Prostate gland (tissue), 2 donors: Measurements from ENCODE around the gene USP24. TPM values are rescaled to one million over a fixed set of nuclear protein-coding genes. Genes with fewer than 3 reads are reported as not detected.

Experiments used
- DNase-seq: peaks from one replicate; pipeline ENCODE4 v3.0.0-alpha.2; 2019; ENCODE audit warnings: low spot score
- H3K27ac ChIP-seq, 2 donors: fragments of 200-600 bp; sonication (generic); 2 replicates each; pipeline ENCODE4 v1.5.1; 2017 to 2019
- H3K27me3 ChIP-seq: fragments of 200-600 bp; sonication (generic); replicated peaks from 2 replicates; pipeline ENCODE4 v1.5.1; 2019; ENCODE audit not compliant: insufficient read depth
- H3K36me3 ChIP-seq, 2 donors: fragments of 200-600 bp; sonication (generic); 1 replicate in 1 of 2; 2 replicates in 1 of 2; pipeline versions ENCODE4 v1.5.1 to v1.8.1; 2017 to 2019
- H3K4me1 ChIP-seq: fragments of 200-600 bp; sonication (generic); replicated peaks from 2 replicates; pipeline ENCODE4 v1.5.1; 2019
- H3K4me3 ChIP-seq, 2 donors: fragments of 200-600 bp; sonication (generic); 2 replicates each; pipeline ENCODE4 v1.5.1; 2017 to 2019
- H3K9me3 ChIP-seq: fragments of 200-600 bp; sonication (generic); 2 replicates; pipeline ENCODE4 v1.5.1; 2017
- CTCF ChIP-seq, 4 experiments: fragments of 200-600 bp in 2 of 4; fragments of 450-650 bp in 2 of 4; sonication (generic) in 2 of 4; IDR thresholded peaks; 1 replicate in 3 of 4; 2 replicates in 1 of 4; pipeline ENCODE4 v1.5.1; 2016 to 2019; ENCODE audit warnings: antibody characterized with exemption in 4 of 4, mild to moderate bottlenecking in 2 of 4, moderate library complexity in 2 of 4
- POLR2A ChIP-seq: fragments of 450-650 bp; IDR thresholded peaks from one replicate; pipeline ENCODE4 v1.6.1; 2016; ENCODE audit warnings: antibody characterized with exemption, mild to moderate bottlenecking
- POLR2AphosphoS5 ChIP-seq: sonication (generic); formaldehyde crosslinking; IDR thresholded peaks from one replicate; pipeline ENCODE4 v1.6.1; 2017; ENCODE audit warnings: antibody characterized with exemption
- WGBS: methylation state at CpG from one replicate; pipeline ENCODE4 v1.1.5; 2018; 5-methylcytosine and 5-hydroxymethylcytosine counted together
- intact Hi-C: fragments of 100-400 bp; cut with DNase I; formaldehyde crosslinking; loops from one replicate; pipeline ENCODE4 v1.14.2; 2022
- total RNA-seq, 2 donors: library from RNA; depleted of rRNA; stranded (reverse); fragments of >200 nt; gene quantifications; one replicate each; pipeline ENCODE4 v1.1.0, GENCODE V29; 2016

Gene USP24
- total RNA-seq, 2 donors from 2014 or later, result 29.7 to 44.6 TPM

DNA sequence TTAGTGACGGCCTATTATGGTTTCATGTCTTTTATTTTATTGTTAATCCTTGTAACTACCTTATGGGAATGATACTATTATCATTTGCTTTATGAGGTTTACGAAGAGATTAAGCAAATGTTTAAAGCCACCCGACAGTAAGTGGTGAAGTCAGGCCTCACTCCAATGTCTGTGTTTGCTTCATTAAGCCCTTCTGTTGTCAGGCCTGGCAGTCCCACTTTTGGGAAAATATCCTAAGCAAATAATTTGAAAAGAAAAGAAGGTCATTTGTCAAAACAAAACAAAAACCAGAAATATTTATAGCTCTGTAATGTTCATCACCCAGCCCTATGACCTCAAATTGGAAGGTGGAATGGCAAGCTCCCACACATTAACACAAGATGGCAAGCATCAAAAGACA lies 40.7 kb upstream of the USP24 start:
- Histone ChIP-seq H3K36me3 (no peaks in the 10 kb centered on the region), H3K9me3 (no peaks in the 10 kb centered on the region), H3K27ac (no peak overlapping the region), H3K27me3 (no peaks in the 10 kb centered on the region), H3K4me1 (no peaks in the 10 kb centered on the region), H3K4me3 (no peak overlapping the region)
- no peak for TF ChIP-seq POLR2A
- WGBS, result 25% methylated on average over 3 of the region's 3 CpGs
- intact Hi-C loops, result no loop called here
- DNase-seq, result no peak

DNA sequence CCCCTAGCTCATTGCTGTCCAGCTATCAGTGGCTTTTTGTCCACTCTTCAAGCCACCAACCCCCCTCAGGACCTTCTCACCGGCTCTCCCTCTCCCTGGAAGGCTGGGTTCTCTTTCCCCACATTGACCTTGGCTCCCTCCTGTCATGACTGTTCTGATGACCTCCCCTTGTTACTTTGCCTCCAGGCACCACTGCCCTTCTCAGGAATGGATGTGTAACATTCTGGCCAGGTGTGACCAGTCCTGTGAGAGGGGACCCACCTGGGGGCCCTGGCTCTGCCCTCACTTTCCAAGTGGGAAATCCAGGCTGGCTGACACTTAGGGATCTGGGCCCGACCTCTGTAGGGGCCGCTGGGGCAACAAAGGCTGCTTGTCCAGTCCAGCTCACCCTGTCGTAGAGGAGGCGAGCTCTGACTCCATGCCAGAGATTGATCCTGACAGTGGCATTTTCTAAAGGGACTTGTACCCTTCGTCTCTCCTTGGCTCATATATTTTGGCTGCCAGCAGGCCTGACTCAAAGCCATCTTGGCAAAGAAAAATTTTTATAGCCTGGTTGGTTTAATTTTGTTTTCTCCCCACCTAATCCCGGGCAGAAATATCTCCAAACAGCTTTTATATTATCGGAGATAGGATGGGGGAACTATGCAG lies 37.9 kb upstream of the USP24 start:
- Histone ChIP-seq H3K27ac (no peak overlapping the region), H3K9me3 (no peaks in the 10 kb centered on the region), H3K4me1 (no peaks in the 10 kb centered on the region), H3K36me3 (no peaks in the 10 kb centered on the region), H3K27me3 (no peaks in the 10 kb centered on the region), H3K4me3 (no peak overlapping the region)
- intact Hi-C loops, result no loop called here
- WGBS, result 46% methylated on average over 7 of the region's 8 CpGs
- TF ChIP-seq POLR2A (no peak), POLR2AphosphoS5 (no peak), CTCF (IDR thresholded peaks at IDR 0.05) (no peak)
- no peak for DNase-seq

- H3K9me3 ChIP-seq, result no peaks in the 10 kb centered on the region
- H3K4me3 ChIP-seq, result no peak overlapping the region
- TF ChIP-seq POLR2AphosphoS5 (no peak), POLR2A (no peak), CTCF (IDR thresholded peaks at IDR 0.05) (no peak)
- H3K27me3 ChIP-seq, result no peaks in the 10 kb centered on the region
- no peak overlapping the region for H3K27ac ChIP-seq
- WGBS, result 85% methylated on average over 4 of the region's 4 CpGs
- DNase-seq, result no peak
- no peaks in the 10 kb centered on the region for H3K36me3 ChIP-seq
- no peaks in the 10 kb centered on the region for H3K4me1 ChIP-seq
- intact Hi-C loops, result no loop called here
Observed at GRCh38 chr1:55250399-55251075, 35.4 kb upstream of the USP24 start.

- Histone ChIP-seq H3K4me3 (no peak overlapping the region), H3K9me3 (no peaks in the 10 kb centered on the region), H3K27ac (no peak overlapping the region), H3K4me1 (no peaks in the 10 kb centered on the region), H3K36me3 (no peaks in the 10 kb centered on the region), H3K27me3 (no peaks in the 10 kb centered on the region)
- intact Hi-C loops, result no loop called here
- no peak for DNase-seq
- WGBS, result 83% methylated on average over 7 of the region's 7 CpGs
- TF ChIP-seq POLR2A, result no peak
- TF ChIP-seq POLR2AphosphoS5, result no peak
- no peak for TF ChIP-seq CTCF (IDR thresholded peaks at IDR 0.05)
Observed at GRCh38 chr1:55249646-55250398, 34.7 kb upstream of the USP24 start.

- 86% methylated on average over 2 of the region's 2 CpGs for WGBS
Observed at GRCh38 chr1:55246896-55247295, 31.7 kb upstream of the USP24 start.

More at GRCh38 chr1:55246896-55247295, 31.7 kb upstream of the USP24 start:
- Histone ChIP-seq H3K27ac (no peak overlapping the region), H3K9me3 (no peaks in the 10 kb centered on the region), H3K27me3 (no peaks in the 10 kb centered on the region), H3K36me3 (no peaks in the 10 kb centered on the region), H3K4me3 (no peak overlapping the region), H3K4me1 (no peaks in the 10 kb centered on the region)
- DNase-seq, result no peak
- TF ChIP-seq POLR2A (no peak), POLR2AphosphoS5 (no peak), CTCF (IDR thresholded peaks at IDR 0.05) (no peak)
- intact Hi-C loops, result no loop called here
